GM12878 (cell line): Measurements from ENCODE around the gene BCL10. TPM values are rescaled to one million over a fixed set of nuclear protein-coding genes. Genes with fewer than 3 reads are reported as not detected.

Source experiments
- ATAC-seq: fragments of 200-7000 bp; cut with Tn5 transposase; 3 replicates; pipeline ENCODE4 v1.9.1; 2020; ENCODE audit warnings: mild to moderate bottlenecking, moderate library complexity
- BruUV-seq: library from RNA; stranded (reverse); fragments of 400-500 nt; replicated peaks from 2 replicates; lab custom pipeline; 2021; lab: Mats Ljungman, UMichigan
- CTCF ChIA-PET: fragments of 300-600 bp; sonication (Branson Sonifier 250); formaldehyde crosslinking; extraction: SDS; loops from one replicate; lab custom pipeline; 2021; ENCODE audit warnings: inconsistent platforms; lab: Yijun Ruan, JAX
- POLR2A ChIA-PET: fragments of 350-600 bp; formaldehyde crosslinking; extraction: SDS; loops from one replicate; lab custom pipeline; 2021; ENCODE audit warnings: inconsistent platforms; lab: Charles Lee
- RAD21 ChIA-PET: fragments of 300-600 bp; sonication (Branson Sonifier 250); formaldehyde crosslinking; loops from one replicate; lab custom pipeline; 2023; ENCODE audit warnings: antibody characterized with exemption; ENCODE audit not compliant: unreplicated experiment; lab: Charles Lee
- SMC1A ChIA-PET: fragments of 300-600 bp; sonication (Branson Sonifier 250); formaldehyde crosslinking; loops from one replicate; lab custom pipeline; 2023; ENCODE audit not compliant: unreplicated experiment, uncharacterized antibody; lab: Charles Lee
- DNase-seq: peaks from one replicate; pipeline ENCODE4 v3.0.0-alpha.2; 2011; ENCODE audit warnings: low read depth, low spot score
- FAIRE-seq: peaks from 3 replicates; lab custom pipeline; 2011; peaks lifted over from hg19 to GRCh38; lab: Jason Lieb, UNC
- H2AFZ ChIP-seq: 2 replicates; pipeline ENCODE4 v1.6.0; 2011; ENCODE audit warnings: low read depth, low read length, control low read depth; ENCODE audit not compliant: control insufficient read depth
- H3K27ac ChIP-seq: 2 replicates; pipeline ENCODE4 v1.5.1; 2011; ENCODE audit warnings: control low read depth; ENCODE audit not compliant: control insufficient read depth, insufficient read depth
- H3K27me3 ChIP-seq, 2 experiments: replicated peaks in 1 of 2; 2 replicates each; pipeline versions ENCODE4 v1.6.0 to v1.6.1; 2011; ENCODE audit warnings: low read length in 1 of 2; ENCODE audit not compliant: control insufficient read depth in 2 of 2, insufficient read depth in 2 of 2
- H3K36me3 ChIP-seq, 2 experiments: 2 replicates each; pipeline ENCODE4 v1.5.1; 2011; ENCODE audit warnings: low read length in 1 of 2; ENCODE audit not compliant: control insufficient read depth in 2 of 2, insufficient read depth in 2 of 2
- H3K4me1 ChIP-seq: 2 replicates; pipeline ENCODE4 v1.6.1; 2011; ENCODE audit warnings: mild to moderate bottlenecking, low read length, moderate library complexity, mixed read lengths; ENCODE audit not compliant: control insufficient read depth, insufficient read depth
- H3K4me2 ChIP-seq: 2 replicates; pipeline ENCODE4 v1.6.0; 2011; ENCODE audit warnings: control low read depth; ENCODE audit not compliant: control insufficient read depth, insufficient read depth
- H3K4me3 ChIP-seq: fragments of 200-600 bp; sonication (generic); 2 replicates; pipeline ENCODE4 v1.5.1; 2016
- H3K79me2 ChIP-seq: 2 replicates; pipeline ENCODE4 v1.6.0; 2011; ENCODE audit warnings: low read length; ENCODE audit not compliant: control insufficient read depth, insufficient read depth
- H3K9ac ChIP-seq: 2 replicates; pipeline ENCODE4 v1.8.0; 2011; ENCODE audit warnings: low read length, control low read depth, mixed read lengths; ENCODE audit not compliant: control insufficient read depth, insufficient read depth
- H3K9me3 ChIP-seq: replicated peaks from 3 replicates; pipeline ENCODE4 v1.5.1; 2011; ENCODE audit warnings: mild to moderate bottlenecking, low read length; ENCODE audit not compliant: control insufficient read depth, insufficient read depth
- H4K20me1 ChIP-seq: 2 replicates; pipeline ENCODE4 v1.6.0; 2011; ENCODE audit not compliant: control insufficient read depth, insufficient read depth
- BACH1 ChIP-seq: fragments of 450-650 bp; IDR thresholded peaks from 2 replicates; pipeline ENCODE4 v1.6.1; 2017; ENCODE audit warnings: mild to moderate bottlenecking, borderline replicate concordance
- CBX3 ChIP-seq: fragments of 200-600 bp; sonication (generic); IDR thresholded peaks from 2 replicates; pipeline ENCODE4 v1.6.1; 2016; ENCODE audit warnings: low read depth, borderline replicate concordance
- EGR1 ChIP-seq, 2 experiments: IDR thresholded peaks; 1 replicate in 1 of 2; 2 replicates in 1 of 2; pipeline ENCODE4 v1.6.1; 2011 to 2012; ENCODE audit warnings: low read depth in 2 of 2, low read length in 2 of 2, borderline replicate concordance in 1 of 2, mild to moderate bottlenecking in 1 of 2, moderate library complexity in 1 of 2
- HSF1 ChIP-seq: fragments of 150-350 bp; IDR thresholded peaks from 2 replicates; pipeline ENCODE4 v1.6.1; 2014; ENCODE audit warnings: mild to moderate bottlenecking, low read depth, low read length
- NFYA ChIP-seq: IDR thresholded peaks from 2 replicates; pipeline ENCODE4 v1.6.1; 2011; ENCODE audit warnings: low read depth, mild to moderate bottlenecking, low read length, improper control_type of control experiment, borderline replicate concordance
- NFYB ChIP-seq: IDR thresholded peaks from 2 replicates; pipeline ENCODE4 v1.6.1; 2011; ENCODE audit warnings: low read depth, mild to moderate bottlenecking, low read length, improper control_type of control experiment, moderate library complexity; ENCODE audit not compliant: insufficient read depth
- NKRF ChIP-seq: fragments of 450-650 bp; conservative IDR thresholded peaks from 2 replicates; pipeline ENCODE4 v1.6.1; 2017; ENCODE audit warnings: mild to moderate bottlenecking, moderate library complexity
- NR2C1 ChIP-seq: fragments of 450-650 bp; IDR thresholded peaks from 2 replicates; pipeline ENCODE4 v1.6.1; 2017; ENCODE audit warnings: antibody characterized with exemption, mild to moderate bottlenecking, moderate library complexity
- RAD21 ChIP-seq: IDR thresholded peaks from 2 replicates; pipeline ENCODE4 v1.6.1; 2011; ENCODE audit warnings: mild to moderate bottlenecking, low read depth, low read length, moderate library complexity; ENCODE audit not compliant: insufficient read depth
- SIX5 ChIP-seq: IDR thresholded peaks from 2 replicates; pipeline ENCODE4 v1.6.1; 2011; ENCODE audit warnings: mild to moderate bottlenecking, low read depth, low read length, moderate library complexity; ENCODE audit not compliant: severe bottlenecking
- SP1 ChIP-seq: IDR thresholded peaks from one replicate; pipeline ENCODE4 v1.6.1; 2011; ENCODE audit warnings: low read depth, low read length
- SREBF2 ChIP-seq: IDR thresholded peaks from 2 replicates; pipeline ENCODE4 v1.6.1; 2012; ENCODE audit warnings: mild to moderate bottlenecking, low read length
- ZNF217 ChIP-seq: fragments of 450-650 bp; IDR thresholded peaks from 2 replicates; pipeline ENCODE4 v1.6.1; 2017; ENCODE audit warnings: antibody characterized with exemption, mild to moderate bottlenecking
- ZSCAN29 ChIP-seq: fragments of 450-650 bp; IDR thresholded peaks from 2 replicates; pipeline ENCODE4 v1.6.1; 2017; ENCODE audit warnings: mild to moderate bottlenecking, moderate library complexity
- ZZZ3 ChIP-seq: IDR thresholded peaks from 2 replicates; pipeline ENCODE4 v1.6.1; 2011; ENCODE audit warnings: low read depth; ENCODE audit not compliant: control insufficient read depth, insufficient read length
- WGBS: methylation state at CpG from one replicate; pipeline ENCODE4 v1.1.6; 2016; ENCODE audit warnings: low lambda C conversion rate; ENCODE audit not compliant: insufficient replicate concordance, insufficient coverage; ENCODE audit errors: missing lambda C conversion rate; 5-methylcytosine and 5-hydroxymethylcytosine counted together
- in situ Hi-C: fragments of 300-500 bp; cut with MboI; formaldehyde crosslinking; loops from 9 replicates; pipeline ENCODE4 v1.14.3; 2018; ENCODE audit warnings: mixed read lengths
- intact Hi-C: fragments of 100-400 bp; cut with micrococcal nuclease; formaldehyde crosslinking; loops from one replicate; pipeline ENCODE4 v1.14.2; 2022; ENCODE audit not compliant: unreplicated experiment
- polyA plus RNA-seq, 11 experiments: library from polyadenylated mRNA; depleted of rRNA in 4 of 11; unstranded in 6 of 11; stranded (reverse) in 5 of 11; fragments of >200 nt; fragmentation: Nextera tagmentation in 4 of 11; fragmentation: Illumina TruSeq in 1 of 11; extraction: Ambion mirVana in 4 of 11; extraction: Trizol in 1 of 11; gene quantifications; 1 replicate in 1 of 11; 2 replicates in 10 of 11; pipeline versions ENCODE4 v1.2.1 to v1.2.3, GENCODE V29; 2011 to 2016; ENCODE audit warnings: inconsistent platforms in 2 of 11, missing spikeins in 2 of 11, low read depth in 1 of 11
- total RNA-seq, 4 experiments: library from RNA; depleted of rRNA in 3 of 4; stranded (reverse); fragments of >200 nt in 3 of 4; fragmentation: Illumina TruSeq in 1 of 4; extraction: Trizol in 1 of 4; gene quantifications; 2 replicates each; pipeline versions ENCODE4 v1.2.1 to v1.2.3, GENCODE V29; 2013 to 2021
- TF ChIP-seq, protein P1 (sequence below): fragments of 450-650 bp; formaldehyde crosslinking; IDR thresholded peaks from 2 replicates; pipeline ENCODE4 v1.5.0; 2022; ENCODE audit warnings: mild to moderate bottlenecking, missing genetic modification characterization

Gene BCL10
- total and polyA plus RNA-seq, 10 of the 15 experiments (the other 5 are each of a cell fraction or from before 2014, with no cell fraction given) = 10.6 to 35.2 (median 19.5) TPM

GRCh38 chr1:85268801-85269585 lies 7.4 kb downstream of the BCL10 start:
- FAIRE-seq (no peak), ATAC-seq (no peak), DNase-seq (no peak)
- Histone ChIP-seq H3K27ac (no peak overlapping the region), H3K79me2 (peaks cover 38% of the 10 kb centered on the region), H2AFZ (no peak overlapping the region), H3K27me3 (no peaks in the 10 kb centered on the region), H3K9ac (no peak overlapping the region), H3K4me2 (0 out of 2 replicates have a peak overlapping the region, but pooled peaks have one; percentile 23), H3K4me3 (no peak overlapping the region), H3K9me3 (no peaks in the 10 kb centered on the region), H3K4me1 (no peaks in the 10 kb centered on the region), H3K36me3 (peaks cover 0 to 21% of the 10 kb centered on the region in 2 experiments; a peak in 3 of 4 replicates), H4K20me1 (no peaks in the 10 kb centered on the region)
- ChIA-PET POLR2A (interaction anchor here (0.6 to 1.0 kb wide), 2 partner anchors 10 to 11 kb away, joined by 4 to 6 read pairs; partner anchors contain the start of gene C1orf52), RAD21 (interaction anchor here (1.8 kb wide), 1 partner anchor 9 kb away, joined by 6 read pairs; the partner anchor contains the start of gene C1orf52), SMC1A (interaction anchor here (0.9 to 1.5 kb wide), 2 partner anchors 10 to 487 kb away, joined by 3 to 9 read pairs; partner anchors contain the start of gene C1orf52), CTCF (interaction anchor here (1.3 to 10.6 kb wide), 6 partner anchors 9 to 324 kb away, joined by 3 to 229 read pairs (median 11); partner anchors contain the start of gene C1orf52)
- in situ Hi-C loops = no loop called here
- no TSS peak for BruUV-seq
- WGBS = 100% methylated on average over 5 of the region's 5 CpGs
- intact Hi-C loops = no loop called here
- TF ChIP-seq SREBF2 (no peak), ZZZ3 (no peak), BACH1 (no peak), HSF1 (no peak), NFYA (no peak), ZNF217 (no peak), NKRF (no peak), EGR1 (IDR thresholded peaks at IDR 0.05; ENCODE audit: borderline replicate concordance in 1 of 2, low read depth in 2 of 2, low read length in 2 of 2) (no peak), SIX5 (no peak), SP1 (no peak), RAD21 (no peak), NFYB (no peak), NR2C1 (no peak), ZSCAN29 (no peak), CBX3 (no peak)
- TF ChIP-seq, protein P1, sequence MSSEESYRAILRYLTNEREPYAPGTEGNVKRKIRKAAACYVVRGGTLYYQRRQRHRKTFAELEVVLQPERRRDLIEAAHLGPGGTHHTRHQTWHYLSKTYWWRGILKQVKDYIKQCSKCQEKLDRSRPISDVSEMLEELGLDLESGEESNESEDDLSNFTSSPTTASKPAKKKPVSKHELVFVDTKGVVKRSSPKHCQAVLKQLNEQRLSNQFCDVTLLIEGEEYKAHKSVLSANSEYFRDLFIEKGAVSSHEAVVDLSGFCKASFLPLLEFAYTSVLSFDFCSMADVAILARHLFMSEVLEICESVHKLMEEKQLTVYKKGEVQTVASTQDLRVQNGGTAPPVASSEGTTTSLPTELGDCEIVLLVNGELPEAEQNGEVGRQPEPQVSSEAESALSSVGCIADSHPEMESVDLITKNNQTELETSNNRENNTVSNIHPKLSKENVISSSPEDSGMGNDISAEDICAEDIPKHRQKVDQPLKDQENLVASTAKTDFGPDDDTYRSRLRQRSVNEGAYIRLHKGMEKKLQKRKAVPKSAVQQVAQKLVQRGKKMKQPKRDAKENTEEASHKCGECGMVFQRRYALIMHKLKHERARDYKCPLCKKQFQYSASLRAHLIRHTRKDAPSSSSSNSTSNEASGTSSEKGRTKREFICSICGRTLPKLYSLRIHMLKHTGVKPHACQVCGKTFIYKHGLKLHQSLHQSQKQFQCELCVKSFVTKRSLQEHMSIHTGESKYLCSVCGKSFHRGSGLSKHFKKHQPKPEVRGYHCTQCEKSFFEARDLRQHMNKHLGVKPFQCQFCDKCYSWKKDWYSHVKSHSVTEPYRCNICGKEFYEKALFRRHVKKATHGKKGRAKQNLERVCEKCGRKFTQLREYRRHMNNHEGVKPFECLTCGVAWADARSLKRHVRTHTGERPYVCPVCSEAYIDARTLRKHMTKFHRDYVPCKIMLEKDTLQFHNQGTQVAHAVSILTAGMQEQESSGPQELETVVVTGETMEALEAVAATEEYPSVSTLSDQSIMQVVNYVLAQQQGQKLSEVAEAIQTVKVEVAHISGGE = no peak
